GM21786 (cell line): Measurements from ENCODE around the gene UPF2.

ENCODE experiments used
- ATAC-seq: cut with Tn5 transposase; IDR thresholded peaks from one replicate; pipeline ENCODE4 v1.9.1; 2021; ENCODE audit not compliant: unreplicated experiment

The UPF2 gene

DNA sequence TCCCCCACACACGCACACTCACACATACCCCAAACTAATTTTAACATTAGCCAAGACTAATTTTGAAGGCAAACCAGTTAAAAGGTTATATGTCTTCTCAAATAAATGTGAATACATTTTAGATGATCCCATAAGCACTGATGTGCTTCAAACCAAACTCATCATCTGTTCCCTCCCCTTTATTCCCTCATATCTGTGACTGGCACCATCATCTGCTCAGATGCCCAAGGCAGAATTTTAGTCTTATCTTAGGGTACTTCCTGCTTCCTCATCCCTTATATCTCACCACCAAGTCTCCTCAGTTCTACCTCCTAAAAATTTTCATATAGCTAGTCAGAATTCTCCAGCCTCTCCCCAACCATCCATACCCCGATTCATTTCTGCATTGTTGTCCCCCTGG, 80.4 kb downstream of the UPF2 start:
- ATAC-seq, result no peak

DNA sequence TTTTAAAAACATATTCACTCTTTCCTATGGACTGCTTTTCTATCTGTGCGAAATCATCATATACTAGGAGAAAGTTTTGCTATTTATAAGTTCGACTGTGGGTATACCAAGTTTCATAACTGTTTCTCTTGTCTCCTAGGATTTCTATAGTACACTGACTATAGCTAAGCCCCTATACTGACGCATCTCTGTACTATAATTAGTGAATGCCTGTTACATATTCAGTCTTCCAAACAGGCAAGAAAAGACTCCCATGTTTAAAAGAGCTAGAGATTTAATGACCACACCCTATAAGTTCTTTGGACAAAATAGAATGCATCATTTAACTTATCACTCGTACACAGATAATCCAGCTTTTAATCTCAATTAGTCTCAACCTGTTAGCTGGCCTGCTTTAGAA, 80.8 kb downstream of the UPF2 start:
- no peak for ATAC-seq

DNA sequence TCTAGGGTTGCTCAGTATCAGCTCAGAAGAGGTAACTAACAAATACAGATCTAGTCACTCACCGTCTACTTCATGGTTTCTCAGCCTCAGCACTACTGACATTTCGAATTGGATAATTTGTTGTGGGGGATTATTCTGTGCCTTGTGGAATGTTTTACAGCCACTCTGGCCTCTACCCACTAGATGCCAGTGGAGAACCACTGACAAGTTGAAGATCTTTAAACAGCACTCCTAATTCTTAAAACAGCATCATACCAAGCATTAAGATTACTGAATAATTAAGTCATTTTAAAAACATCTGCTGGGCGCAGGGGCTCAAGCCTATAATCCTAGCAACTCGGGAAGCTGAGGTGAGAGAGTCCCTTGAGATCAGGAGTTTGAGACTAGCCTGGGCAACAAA, 82.6 kb downstream of the UPF2 start:
- ATAC-seq, result no peak

DNA sequence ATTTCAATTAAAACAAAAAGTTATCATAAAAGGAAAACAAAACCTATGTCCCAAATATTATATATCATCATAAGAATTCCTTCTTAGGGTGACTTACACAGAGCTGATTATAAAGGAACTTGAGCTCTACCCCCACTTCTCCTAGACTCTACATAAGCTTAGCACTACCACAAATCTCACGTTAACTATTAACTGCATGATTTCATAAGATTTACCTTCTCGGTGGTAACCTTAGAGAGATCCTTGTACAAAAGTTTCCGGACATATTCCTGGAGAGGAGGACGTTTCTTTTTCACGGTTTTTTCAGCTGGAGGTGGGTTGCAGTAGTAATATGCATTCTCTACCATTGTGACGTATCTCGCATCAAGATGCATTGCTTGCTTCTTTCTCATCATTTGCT, 83.7 kb downstream of the UPF2 start:
- no peak for ATAC-seq

DNA sequence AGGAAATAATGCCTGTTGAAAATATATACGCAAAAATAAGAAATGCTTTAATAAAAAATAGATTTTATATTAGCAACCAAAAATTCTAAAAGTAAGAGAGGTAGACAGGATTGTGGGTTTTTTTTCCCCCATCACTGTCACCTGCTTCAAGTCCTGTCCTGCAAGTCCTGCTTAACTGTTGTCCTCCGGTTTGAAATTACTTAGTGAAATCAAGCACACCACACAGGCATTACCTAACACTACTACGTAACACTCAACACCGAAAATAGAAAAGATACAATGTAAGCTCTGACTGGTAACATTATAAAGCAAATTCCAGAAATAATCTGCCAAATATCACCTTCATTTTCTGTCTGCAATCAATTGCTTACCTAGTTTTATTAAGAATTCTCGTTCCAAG, 90.9 kb downstream of the UPF2 start:
- no peak for ATAC-seq

DNA sequence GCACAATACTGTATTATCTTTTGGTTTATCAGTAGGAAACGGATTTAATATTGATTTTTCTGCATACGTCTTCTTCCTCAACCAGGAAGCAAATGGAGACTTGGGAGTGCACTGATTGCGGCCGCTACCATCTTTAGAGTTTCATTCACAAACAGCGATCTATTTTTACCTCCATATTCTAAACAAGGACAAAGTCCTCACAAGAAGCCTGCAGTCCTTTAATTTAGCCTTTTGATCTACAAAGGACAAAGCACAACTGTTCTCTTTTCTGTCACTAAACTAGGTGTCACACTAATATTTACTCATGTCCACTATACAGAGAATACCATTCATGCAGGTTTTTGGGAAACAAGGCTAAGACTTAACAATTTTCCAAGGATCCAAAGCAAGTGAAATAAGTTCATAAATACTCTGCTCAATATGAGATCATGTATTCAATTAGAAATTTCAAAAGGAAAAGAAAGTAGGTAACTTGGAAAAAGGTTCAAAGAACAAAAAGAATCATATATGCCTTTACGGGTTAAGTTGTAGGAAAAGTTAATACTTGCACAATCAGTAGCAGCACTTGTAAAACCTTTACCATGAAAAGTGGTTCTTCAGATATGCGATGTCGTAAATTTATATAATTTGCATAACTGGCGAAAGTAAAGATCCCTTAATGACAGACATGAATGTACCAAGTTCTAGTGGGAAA, 92.1 kb downstream of the UPF2 start:
- ATAC-seq, result no peak

DNA sequence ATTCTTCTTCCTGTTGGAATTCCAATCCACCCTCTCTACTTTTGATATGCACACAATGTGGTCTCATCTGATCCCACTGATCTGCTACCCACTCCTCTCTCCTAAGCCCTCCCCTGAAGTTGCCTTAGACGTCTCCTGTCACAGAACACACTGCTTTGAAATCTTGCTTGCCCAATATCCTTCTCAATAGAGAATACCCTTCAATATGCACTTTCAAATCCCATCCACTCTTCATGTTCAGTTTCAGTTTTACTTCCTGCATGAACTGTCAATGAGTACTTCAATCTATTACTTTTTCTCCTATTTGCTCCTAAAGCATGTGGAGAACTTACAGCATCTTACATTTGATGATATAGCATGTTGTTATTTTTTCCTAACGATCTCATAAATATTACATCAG, 93.5 kb downstream of the UPF2 start:
- no peak for ATAC-seq

DNA sequence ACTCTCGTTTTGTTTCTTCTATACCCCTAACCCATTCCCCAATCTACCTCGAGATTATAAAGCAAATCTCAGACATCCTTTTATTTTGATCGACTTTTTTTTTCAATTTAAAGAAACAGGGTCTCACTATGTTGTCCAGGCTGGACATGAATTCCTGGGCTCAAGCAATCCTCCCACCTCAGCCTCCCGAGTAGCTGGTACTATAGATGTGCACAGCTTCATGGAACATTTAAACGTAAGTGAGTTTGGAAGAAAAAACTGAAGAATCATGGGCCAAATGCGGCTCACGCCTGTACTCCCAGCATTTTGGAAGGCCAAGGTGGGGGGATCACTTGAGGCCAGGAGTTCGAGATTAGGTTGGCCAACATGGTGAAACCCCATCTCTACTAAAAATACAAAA, 96.0 kb downstream of the UPF2 start:
- ATAC-seq, result no peak

DNA sequence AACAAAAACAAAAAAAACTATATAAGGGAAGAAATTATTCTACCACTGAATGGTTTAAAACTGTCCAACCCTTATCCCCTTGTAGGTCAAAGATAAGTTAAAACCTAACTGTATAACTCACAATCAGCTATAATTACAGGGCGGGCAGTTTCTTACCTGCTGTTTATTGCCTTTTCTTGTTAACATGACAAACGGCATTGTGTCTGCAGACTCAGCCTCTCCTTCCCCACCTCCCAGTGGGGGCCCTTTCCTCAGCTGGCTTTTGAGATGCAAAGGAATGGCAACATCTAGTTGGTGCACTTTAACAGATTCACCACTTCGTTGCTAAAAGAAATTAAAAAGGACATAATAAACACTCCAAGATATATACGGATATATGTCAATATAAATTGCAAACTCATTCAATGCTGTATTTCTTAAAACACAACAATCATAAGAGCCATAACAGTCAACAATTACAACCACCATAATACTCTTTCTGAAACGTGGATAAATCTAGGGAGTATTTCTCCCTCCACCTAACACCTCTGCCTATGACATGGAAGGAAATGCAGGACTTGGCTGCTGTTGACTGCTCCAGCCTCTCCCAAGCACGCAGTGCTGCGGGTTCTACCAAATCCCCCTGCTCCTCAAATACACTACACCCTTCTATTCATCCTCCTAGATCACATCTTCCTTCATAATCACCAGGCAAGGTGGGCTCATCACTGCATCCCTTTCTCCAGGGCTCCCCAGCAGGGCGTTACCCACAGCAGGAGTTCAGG, 106.0 kb downstream of the UPF2 start:
- no peak for ATAC-seq

DNA sequence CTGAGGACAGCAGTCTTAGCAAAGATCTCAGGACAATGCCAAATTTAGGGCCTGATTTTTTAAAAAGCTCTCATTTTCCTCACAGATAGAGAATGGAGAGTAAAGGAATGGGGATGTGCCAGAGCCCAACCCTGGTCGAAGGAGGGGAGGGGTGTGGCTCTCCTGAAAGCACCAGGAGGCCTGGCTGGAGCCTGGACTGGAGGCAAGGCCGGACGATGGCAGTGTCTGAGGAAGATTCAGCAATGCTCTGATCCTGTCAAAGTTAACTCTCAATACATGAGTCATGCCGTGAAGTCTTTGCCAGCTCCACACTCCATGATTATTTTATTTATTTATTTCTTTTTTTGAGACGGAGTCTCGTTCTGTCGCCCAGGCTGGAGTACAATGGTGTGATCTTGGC, 108.3 kb downstream of the UPF2 start:
- no peak for ATAC-seq

DNA sequence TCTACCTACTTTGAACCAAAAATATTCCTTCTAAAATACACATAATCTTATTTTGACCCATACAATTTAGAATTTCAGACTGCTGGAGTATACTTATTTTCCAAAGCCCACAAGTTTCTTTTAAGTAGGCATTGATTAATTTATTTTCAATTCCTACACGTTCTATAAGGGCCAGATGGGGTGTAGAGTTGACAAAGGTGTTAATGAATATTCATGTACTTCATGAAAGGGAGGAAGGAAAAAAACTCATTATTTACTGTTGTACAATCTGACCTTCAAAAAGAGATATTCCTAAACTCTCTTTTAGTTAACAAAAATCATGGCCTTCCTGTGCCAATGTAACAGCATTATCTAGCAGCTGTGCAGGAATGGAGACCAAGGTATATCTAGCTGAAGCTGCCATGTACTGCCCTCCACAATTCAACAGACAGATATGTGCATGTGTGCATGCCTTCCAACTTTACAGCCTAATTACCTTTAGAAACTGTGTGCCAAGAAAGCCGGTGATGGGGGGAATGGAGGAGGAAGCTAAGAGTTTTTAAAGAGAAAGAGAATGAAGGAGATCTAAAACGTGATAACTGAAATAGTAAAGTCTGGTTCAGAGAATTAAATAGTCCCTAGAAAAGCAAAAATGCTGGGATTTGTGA, 108.9 kb downstream of the UPF2 start:
- no peak for ATAC-seq

DNA sequence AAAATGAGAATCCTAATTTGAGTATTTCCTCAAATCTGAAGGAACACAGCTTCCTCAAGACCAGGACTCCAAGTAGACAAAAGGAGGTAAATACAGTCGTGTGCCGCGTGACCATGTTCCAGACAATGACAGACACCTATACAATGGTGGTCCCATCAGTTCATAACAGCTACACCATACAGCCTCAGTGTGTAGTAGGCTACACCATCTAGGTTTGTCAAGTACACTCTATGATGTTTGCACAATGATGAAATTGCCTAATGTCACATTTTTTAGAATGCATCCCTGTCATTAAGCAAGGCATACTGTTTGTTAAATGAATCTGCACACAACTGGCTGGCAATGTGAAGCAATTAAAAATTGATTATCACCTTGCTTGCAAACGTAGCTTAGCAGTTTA, 111.6 kb downstream of the UPF2 start:
- ATAC-seq, result no peak

DNA sequence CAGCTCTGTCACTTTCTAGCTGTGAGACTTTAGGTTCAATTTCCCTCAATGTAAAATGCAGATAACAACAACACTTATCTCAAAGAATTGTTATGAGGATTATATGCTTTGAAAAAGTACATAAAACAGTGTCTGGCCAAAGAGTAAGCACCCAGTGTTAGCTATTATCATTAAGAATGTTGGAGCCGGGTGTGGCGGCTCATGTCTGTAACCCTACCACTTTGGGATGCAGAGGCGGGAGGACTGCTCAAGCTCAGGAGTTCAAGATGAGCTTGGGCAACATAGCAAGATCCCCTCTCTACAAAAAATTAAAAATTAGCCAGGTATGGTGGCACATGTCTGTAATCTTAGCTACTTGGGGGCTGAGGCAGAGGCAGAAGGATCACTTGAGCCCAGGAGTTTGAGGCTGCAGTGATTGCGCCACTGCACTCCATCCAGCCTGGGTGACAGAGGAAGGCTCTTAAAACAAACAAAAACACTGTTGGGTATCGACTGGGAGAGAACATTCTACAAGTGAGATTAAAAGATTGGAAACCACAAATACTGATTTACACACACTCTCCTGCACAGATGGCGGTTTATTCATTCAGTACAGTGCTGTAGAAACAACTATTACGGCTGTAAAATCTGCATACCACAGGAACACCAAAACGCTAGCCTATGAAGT, 112.2 kb downstream of the UPF2 start:
- ATAC-seq, result no peak

DNA sequence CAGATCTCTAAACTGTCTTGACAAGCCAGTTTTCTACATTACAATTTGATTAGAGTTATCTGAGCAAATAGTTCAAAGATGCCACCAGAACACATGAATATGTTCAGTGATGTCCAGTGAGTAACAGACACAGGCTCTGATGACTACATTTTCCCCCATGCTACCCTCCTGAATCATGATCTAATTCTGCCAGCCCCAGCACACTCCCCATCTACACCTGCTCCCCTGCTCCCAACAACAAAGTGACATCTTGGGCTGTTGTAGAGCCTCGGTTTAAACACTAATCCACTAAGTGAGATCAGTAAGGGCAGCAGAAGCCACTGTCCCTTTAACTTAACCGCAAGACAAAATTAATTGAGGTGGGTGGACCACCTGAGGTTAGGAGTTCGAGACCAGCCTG, 114.9 kb downstream of the UPF2 start:
- no peak for ATAC-seq

DNA sequence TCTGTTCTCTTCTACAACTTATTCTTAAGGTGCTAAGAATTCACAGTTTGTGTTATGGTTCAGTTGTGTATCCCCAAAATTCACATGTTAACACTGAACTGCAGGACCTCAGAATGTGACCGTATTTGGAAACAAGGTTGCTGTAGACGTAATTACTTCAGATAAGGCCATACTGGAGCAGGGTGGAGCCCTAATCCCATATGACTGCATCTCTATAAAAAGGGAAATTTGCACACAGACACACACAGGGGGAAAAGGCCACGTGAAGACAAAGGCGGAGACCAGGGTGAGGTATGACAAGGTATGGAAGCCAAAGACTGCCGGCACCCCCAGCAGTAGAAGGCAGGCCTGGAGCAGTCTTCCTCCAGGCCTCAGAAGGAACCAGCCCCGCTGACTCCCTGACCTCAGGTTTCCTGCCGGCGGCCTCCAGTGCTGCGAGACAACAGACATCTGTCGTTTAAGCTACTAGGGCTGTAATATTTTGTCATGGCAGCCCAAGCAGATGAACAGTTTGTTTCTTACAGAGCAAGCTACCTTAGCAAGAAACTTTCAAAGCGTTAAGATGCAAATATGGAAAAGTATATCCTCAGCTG, 120.7 kb downstream of the UPF2 start:
- ATAC-seq, result no peak

DNA sequence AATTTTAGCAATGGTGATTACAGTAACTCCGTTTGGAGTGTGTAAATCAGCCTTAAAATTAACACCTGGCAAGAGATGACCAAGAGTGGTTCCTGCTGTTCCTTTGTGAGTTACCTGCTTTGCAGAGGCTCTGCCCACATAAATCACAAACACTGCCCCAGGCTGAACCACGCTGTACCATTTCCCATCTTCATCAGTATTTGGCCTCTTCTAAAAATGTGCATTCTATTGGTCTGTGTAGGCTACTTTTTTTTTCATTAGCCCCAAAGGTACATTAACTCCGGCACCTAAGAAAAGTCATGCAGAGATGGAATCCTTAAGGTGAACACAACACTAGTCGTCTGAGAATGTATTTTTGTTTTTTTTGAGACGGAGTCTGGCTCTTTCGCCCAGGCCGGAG, 123.3 kb downstream of the UPF2 start:
- ATAC-seq, result no peak

DNA sequence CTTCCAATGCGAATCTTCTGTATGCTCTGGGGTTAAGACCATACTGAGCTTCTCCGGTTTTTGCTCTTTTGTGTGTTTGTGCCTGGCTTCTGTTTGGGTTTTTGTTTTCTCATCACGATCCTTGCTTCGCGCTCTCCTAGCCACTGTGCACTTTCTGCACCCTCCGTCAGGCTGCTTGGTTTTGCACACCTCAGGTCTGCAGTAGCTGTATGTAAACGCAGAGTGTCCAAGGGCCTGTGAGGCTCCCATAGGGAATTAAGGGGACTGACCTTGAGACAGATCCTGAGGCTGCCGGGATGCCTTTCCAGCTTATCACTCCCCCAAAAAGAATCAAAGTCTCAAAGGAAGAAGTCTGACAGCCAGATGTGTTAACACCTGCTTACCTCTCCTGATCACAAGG, 124.2 kb downstream of the UPF2 start:
- ATAC-seq, result no peak

DNA sequence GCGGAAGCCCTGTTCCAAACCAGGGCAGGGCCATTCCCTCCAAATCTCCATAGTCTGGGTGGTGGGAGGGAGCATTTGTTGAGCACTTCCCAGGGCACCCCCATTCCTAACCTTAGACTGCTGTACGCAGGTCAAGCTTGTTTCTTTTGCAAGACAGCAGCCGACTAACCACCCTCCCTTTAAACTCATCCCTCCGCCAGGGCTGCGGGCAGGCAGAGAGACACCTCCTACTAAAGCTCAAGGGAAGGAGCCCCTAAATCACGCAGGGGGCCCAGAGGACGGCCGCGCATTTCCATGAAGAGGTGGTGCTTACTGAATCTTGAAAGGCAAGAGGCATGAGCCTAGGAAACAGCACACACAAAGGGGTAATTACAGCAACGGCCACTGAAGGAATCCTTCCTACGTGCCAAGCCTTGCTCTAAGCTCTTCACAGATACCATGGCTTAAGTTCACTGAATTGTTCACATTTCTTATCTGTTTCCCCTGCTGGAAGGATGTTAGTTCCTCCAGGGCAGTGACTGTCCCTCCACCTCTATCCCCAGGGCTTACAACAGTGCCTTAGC, 129.4 kb downstream of the UPF2 start:
- no peak for ATAC-seq

DNA sequence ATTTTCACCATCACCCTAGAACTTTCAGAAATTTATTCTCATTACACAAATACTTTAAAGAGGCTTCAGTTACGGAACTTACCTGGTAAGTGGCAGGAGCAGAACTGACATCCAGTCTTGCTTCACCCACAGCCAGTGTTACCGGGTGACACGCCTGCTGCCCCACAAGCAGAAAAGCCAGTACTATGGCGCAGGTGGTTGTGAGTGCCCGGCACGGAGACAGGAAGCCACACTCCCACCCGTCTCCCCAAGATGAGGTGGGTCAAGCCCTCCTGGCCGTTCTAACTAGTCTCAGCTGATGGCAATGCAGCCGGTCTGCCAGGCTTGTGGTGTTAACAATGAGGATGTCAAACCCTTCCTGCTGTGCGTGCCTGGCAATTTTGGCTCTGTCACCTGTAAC, 132.5 kb downstream of the UPF2 start:
- no peak for ATAC-seq

DNA sequence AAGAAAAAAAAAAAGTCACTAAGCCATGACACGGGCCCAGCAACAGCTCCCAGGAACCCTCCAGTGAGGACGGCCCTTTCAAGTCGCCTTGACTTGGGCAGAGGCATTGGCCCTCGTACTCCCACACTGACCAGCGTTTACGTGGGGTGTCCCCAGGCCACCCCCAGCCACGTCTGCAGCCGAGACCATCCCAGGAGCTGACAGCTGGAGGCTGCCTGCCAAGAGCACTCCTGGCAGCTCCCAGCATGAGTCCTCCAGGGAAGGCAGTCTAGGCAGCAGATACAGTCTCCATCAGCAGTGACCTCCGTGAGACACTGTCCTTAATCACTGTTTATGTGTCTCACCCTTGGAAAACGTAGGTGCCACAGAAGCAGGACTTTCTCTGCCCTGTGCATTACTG, 133.0 kb downstream of the UPF2 start:
- no peak for ATAC-seq

DNA sequence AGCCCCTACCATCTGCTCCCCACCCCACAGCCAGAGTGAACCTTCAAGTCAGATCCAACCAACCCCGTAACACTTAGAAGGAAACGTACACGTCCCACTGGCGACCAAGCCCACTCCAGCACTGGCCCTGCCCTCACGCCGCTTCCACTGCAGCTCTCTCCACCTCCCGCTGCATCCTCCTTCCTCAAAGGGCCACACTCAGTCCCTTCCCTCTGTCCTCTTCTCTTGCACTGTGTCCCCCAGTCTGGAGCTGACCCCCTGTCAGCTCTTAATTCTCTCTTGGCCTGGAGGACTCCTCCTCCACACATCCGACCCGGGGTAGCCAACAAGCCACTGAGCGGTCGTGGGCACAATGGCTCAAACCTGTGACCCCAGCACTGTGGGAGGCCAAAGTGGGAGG, 133.6 kb downstream of the UPF2 start:
- no peak for ATAC-seq
